NCI-H774 (cell line): ENCODE measurements around the gene ZPBP2.
"Not testable (repeated sequence)": the region's sequence is repeated elsewhere in the genome, so short reads cannot be mapped to it uniquely, and the experiment has no call there.

Source experiments
- DNase-seq: peaks from one replicate; lab custom pipeline; 2025; lab: John Stamatoyannopoulos, UW

Gene ZPBP2, protein sequence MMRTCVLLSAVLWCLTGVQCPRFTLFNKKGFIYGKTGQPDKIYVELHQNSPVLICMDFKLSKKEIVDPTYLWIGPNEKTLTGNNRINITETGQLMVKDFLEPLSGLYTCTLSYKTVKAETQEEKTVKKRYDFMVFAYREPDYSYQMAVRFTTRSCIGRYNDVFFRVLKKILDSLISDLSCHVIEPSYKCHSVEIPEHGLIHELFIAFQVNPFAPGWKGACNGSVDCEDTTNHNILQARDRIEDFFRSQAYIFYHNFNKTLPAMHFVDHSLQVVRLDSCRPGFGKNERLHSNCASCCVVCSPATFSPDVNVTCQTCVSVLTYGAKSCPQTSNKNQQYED

DNA sequence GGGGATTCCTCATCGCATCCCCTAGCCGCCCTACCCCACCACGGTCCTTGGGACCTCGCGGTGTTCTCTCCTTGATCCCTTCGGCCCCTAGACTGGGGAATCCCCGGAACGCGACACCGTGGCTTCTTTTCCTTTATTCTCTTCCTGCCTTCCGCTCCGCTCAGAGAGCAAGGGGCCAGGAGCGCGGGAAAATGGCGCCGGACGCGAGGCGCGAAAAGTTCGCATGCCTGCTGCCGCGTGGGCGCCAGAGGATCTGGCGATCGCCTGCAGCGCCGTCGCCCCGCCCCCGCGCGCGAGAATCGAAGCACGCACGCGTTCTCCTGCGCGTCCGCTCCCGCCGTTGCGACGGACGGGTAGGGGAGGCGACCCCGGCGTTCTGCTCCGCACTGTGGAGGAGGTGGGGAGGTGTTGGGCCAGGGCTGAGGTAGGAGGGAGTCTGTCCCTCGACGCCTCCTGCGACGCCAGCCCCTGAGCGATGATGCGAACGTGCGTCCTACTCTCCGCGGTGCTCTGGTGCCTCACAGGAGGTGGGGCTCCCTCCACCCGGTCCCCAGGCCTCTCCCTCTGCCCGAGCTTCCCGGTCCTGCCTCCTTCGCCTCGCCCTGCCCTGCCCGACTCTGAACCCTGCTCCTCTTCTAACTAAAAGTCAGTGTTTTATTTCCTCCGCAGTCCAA lies at the start of gene ZPBP2:
ZPBP2 (plus strand) TSS at position 323 of the 674 bp plus-strand sequence; CDS start at position 476, 153 bp downstream.
- no peak for DNase-seq

GRCh38 chr17:39818358-39819000 lies 49.5 kb upstream of the ZPBP2 start:
- DNase-seq, result no peak

DNA sequence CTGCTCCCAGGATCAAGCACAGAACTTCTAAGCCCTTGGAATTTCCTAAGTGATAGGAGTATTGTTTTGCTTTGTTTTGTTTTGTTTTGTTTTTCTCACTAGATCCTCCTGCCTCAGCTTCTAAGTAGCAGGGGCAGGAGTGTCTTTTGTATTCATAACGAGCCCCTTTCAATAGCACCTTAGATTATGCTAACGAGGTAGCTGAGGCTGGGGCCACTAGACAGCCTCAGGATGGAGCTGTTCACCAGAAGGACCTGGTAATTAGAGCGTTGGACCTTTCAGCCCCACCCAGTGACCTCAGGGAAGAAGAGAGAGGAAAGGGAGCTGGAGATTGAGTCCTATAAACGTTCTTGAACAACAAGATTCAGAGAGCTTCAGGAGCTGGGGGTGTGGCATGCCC lies 47.5 kb upstream of the ZPBP2 start:
- DNase-seq, result no peak

GRCh38 chr17:39820987-39821386 lies 47.0 kb upstream of the ZPBP2 start:
- no peak for DNase-seq

DNA sequence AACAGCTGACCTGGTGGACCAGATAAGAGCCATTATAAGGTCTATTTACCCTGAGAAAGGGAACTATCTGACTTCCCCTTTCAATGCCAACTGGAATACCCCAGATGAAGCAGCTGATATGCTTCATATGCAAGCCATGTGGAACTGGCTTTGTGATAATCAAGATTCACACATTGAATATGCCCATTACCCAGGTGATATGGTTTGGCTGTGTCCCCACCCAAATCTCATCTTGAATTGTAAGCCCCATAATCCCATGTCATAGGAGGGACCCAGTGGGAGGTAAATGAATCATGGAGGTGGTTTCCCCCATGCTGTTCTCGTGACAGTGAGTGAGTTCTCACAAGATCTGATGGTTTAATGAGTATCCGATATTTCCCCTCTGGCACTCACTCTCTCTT lies 46.0 kb upstream of the ZPBP2 start:
- no peak for DNase-seq

DNA sequence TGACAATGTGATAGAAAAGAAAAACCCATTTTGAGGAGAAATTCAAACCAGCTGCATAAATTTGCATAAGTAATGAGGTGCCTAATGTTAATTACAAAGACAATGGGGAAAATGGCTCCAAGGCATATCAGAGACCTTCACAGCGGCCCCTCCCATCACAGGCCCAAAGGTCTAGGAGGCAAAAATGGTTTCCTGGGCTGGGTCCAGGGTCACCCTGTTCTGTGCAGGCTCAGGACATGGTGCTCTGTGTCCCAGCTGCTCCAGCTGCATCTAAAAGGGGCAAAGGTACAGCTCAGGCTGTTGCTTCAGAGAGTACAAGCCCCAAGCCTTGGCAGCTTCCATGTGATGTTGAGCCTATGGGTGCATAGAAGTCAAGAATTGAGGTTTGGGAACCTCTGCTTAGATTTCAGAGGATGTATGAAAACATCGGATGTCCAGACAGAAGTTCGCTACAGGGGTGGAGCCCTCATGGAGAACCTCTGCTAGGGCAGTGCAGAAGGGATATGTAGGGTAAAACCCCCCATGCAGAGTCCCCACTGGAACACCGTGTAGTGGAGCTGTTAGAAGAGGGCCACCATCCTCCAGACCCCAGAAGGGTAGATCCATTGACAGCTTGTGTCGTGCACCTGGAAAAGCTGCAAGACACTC lies 44.5 kb upstream of the ZPBP2 start:
- DNase-seq, result no peak

GRCh38 chr17:39826334-39826733 lies 41.7 kb upstream of the ZPBP2 start:
- DNase-seq, result no peak

DNA sequence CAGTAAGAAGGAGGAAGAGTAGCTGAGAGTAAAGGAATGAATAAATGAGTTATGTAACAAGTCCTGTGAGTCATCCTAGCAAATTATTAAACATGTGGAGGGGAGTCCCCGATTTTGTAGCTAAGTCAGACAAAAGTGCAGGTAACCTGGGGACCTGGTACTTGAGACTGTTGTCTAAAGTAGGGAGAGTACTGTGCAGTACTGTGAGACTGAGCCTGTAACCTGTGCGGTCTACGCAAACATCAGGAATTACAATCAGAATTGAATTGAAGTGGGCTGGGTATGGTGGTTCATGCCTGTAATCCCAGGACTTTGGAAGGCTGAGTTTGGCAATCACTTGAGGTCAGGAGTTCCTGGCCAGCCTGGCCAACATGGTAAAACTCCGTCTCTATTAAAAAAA lies 39.6 kb upstream of the ZPBP2 start:
- DNase-seq, result no peak

DNA sequence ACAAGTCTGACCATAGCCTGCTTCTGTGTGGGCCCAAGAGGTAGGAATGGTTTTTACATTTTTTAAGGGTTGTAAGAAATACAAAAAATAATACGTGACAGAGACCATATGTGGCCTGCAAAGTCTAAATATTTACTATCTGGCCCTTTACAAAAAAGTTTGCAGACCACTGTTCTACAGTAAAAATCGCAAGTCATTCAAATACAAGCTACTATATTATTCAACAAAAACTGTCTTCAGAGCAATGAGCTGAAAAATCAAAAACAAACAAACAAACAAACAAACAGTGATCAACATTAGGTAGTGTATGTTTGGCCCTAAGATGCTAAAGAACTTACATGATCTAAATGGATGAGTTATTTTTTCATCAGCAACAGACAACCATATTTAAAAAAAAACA lies 36.4 kb upstream of the ZPBP2 start:
- DNase-seq, result no peak

- no peak for DNase-seq
These were observed 34.0 kb upstream of the ZPBP2 start for GRCh38 chr17:39834017-39834416.

- DNase-seq, result no peak
These were observed 32.8 kb upstream of the ZPBP2 start for GRCh38 chr17:39835038-39835786.

GRCh38 chr17:39836117-39836516 lies 31.9 kb upstream of the ZPBP2 start:
- no peak for DNase-seq

DNA sequence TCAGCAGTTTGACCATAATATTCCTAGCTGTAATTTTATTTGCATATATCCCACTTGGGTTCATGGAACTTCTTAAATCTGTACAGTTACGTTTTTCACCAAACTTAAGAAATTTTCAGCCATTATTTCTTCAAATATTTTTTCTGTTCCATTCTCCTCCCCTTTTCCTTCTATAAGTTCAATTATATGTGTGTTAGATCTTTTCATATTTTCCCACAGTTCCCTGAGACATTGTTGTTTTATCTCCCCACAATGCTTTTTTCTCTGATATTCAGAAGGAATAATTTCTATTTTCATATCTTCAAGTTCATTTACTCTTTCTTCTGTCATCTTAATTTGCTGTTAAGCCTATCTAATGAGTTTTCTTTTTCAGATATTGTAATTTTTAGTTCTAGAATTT lies 29.9 kb upstream of the ZPBP2 start:
- DNase-seq, result no peak

GRCh38 chr17:39838784-39839183 lies 29.2 kb upstream of the ZPBP2 start:
- no peak for DNase-seq

- DNase-seq, result no peak
These were observed 26.8 kb upstream of the ZPBP2 start for GRCh38 chr17:39841134-39841683.

DNA sequence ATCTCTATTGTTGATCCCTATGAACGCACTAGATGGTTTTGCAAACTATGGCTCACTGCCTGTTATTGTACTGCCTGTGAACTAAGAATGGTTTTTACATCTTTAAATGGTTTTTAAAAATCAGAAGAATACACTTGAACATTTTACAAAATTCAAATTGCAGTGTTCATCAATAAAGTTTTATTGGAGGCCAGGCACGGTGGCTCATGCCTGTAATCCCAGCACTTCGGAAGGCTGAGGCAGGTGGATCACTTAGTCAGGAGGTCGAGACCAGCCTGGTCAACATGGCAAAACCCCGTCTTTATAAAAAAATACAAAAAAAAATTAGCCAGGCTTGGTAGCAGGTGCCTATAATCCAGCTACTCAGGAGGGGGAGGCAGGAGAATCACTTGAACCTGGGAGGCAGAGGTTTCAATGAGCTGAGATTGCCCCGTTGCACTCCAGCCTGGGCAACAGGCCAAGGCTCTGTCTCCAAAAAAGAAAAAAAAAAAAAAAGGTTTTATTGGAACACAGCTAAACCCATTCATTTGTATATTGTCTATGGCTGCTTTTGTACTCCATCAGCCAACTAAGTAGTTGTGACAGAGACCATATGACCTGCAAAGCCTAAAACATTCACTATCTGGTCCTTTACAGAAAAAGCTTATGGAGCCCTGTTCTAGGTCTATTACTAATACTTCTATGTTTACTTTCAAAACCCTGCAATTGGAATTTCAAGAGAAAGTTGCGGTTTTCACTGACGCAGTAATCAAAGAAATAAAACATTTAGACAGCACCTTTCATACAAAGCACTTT lies 22.8 kb upstream of the ZPBP2 start:
- DNase-seq, result peak; percentile 44

- DNase-seq, result no peak
These were observed 21.8 kb upstream of the ZPBP2 start for GRCh38 chr17:39846205-39846604.

GRCh38 chr17:39848600-39848999 lies 19.4 kb upstream of the ZPBP2 start:
- DNase-seq, result no peak

DNA sequence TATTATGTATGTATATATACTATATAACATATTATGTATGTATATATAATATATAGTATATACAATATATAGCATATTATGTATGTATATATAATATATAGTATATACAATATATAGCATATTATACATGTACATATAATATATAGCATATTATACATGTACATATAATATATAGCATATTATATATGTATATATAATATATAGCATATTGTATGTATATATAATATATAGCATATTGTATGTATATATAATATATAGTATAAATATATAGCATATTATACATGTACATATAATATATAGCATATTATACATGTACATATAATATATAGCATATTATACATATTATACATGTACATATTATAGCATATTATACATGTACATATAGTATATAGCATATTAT lies 17.8 kb upstream of the ZPBP2 start:
- not testable (repeated sequence) for DNase-seq

DNA sequence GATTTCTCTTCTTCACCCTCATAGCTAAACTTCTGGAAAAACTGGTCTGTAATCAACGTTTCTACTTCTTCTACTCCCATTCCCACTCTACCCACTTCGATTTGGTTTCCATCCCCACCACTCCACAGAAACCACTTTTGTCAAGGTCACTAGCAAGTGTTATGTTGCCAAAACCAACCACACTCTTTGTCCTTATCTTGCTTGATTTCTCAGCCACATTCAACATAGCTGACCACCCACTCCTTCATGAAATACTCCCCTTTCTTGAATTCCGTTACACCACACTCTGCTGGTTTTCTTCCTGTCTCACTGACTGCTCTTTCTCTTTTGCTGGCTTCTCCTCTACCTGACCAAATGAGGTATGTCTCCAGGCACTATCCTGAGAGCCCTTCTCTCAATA lies 15.8 kb upstream of the ZPBP2 start:
- no peak for DNase-seq

DNA sequence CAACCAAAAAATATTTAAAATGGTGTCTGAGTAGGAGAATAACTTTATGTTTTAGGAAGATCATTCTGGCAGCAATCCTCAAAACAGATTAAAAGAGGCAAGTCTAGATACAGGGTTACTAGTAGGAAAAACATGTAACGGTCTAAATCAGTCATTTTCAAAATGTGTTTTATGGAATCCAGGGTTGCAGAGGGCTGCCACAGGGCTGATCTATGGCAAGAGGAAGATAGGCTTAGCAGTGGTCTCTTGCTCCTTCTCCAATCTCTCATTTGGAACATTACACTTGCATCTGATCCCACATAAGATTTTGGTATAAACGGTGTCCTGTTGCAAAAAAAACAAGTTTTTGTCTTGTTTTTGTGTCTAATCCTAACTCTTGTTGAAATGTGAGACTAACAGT lies 13.1 kb upstream of the ZPBP2 start:
- DNase-seq, result no peak
